ENCODE data around the gene KLHL40.

Gene KLHL40

DNA sequence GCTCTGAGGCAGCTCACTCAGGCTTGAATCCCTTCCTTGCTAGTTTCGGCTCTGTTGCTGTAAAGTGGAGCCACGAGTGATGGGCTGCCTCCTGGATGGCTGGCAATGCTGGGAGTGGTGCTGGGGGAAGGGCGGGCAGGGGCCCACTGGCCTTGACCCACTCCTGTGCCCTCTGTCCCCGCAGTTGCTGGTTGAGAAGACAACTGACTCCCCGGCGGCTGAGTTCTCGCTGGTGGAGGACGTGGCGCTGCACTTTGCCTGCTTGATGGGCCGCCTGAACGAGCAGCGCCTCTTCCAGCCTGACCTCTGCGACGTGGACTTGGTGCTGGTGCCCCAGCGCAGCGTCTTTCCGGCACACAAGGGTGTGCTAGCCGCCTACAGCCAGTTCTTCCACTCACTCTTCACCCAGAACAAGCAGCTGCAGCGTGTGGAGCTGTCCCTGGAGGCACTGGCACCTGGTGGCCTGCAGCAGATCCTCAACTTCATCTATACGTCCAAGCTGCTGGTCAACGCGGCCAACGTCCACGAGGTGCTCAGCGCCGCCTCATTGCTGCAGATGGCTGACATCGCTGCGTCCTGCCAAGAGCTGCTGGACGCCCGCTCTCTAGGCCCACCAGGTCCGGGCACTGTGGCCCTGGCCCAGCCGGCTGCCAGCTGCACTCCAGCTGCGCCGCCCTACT lies 27.1 kb upstream of the KLHL40 start:
- no peak for DNase-seq

DNA sequence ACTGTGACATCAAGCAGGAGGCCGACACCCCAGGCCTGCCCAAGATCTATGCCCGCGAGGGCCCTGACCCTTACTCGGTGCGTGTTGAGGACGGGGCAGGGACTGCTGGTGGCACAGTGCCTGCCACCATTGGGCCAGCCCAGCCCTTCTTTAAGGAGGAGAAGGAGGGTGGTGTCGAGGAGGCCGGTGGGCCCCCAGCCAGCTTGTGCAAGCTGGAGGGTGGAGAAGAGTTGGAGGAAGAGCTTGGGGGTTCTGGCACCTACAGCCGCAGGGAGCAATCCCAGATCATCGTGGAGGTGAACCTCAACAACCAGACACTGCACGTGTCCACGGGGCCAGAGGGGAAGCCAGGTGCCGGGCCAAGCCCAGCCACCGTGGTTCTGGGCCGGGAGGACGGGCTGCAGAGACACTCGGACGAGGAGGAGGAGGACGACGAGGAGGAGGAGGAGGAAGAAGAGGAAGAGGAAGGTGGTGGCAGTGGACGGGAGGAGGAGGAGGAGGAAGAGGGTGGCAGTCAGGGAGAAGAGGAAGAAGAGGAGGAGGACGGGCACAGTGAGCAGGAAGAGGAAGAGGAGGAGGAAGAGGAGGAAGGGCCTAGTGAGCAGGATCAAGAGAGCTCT lies 26.5 kb upstream of the KLHL40 start:
- no peak for DNase-seq

DNA sequence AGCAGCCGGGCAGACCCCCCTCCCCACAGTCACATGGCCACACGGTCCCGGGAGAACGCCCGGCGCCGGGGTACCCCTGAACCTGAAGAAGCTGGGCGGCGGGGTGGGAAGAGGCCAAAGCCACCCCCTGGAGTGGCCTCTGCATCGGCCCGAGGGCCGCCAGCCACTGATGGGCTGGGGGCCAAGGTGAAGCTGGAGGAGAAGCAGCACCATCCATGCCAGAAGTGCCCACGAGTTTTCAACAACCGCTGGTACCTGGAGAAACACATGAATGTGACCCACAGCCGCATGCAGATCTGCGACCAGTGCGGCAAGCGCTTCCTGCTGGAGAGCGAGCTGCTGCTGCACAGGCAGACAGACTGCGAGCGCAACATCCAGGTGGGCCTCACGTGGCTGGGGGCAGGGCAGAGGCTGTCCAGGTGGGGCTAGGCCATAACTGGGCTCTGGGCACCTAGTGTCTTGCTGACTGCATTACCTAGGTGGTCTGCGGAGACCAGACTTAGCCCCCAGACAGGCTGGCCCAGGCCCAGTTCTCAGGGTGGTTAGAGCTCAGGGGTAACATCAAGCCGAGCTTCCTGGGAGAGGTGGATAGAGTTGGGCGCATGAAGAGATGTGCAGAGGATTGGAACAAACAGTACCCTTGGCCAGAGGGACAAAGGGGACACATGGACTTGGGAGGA lies 25.7 kb upstream of the KLHL40 start:
- no peak for DNase-seq

DNA sequence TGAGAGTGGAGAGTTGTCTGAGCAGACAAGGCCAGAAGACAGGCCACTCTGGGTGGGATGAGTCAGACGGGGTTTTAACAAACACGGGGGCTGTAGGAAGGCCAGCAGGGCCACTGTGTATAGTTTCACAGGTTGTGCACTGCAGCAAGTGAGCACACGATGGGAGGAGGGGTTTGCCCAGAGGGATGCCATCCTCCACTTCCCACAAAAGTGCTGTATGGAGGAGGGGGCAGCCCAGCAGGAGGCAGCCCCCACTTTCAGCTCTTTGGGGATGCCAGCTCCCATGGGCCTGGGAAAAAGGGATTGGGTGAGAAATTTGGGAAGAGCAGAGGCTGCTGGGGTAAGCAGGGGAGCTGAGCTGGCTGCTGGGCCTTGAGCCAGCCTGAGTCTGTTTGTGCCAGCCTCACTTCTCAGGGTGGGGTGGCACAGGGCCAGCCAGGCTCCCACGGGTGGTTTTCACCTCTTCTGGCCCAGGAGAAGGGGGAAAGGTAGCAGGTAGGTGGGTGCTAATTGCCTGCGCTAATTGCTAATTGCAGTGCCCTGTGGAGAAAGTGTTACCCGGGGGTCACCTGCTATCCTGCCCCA lies 25.1 kb upstream of the KLHL40 start:
- no peak for DNase-seq

DNA sequence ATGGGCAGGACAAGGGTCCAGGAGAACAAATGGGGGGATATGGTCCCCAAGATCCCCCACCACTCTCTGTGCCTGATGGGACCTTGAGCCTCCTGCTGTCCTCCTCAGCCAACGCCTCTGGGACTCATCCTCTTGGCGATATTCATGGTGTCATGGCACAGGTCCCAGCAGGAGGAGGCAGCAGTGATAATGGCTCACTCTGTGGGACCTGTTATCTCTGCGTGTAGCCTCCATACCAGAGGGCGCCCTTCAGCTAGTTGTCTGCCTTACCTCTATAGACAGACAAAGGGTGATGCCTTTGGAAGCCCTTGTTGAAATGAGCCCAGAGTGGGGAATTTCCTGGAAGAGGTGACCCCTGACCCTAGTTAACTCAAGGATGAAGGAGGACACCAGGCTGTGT lies 24.4 kb upstream of the KLHL40 start:
- DNase-seq, result no peak

DNA sequence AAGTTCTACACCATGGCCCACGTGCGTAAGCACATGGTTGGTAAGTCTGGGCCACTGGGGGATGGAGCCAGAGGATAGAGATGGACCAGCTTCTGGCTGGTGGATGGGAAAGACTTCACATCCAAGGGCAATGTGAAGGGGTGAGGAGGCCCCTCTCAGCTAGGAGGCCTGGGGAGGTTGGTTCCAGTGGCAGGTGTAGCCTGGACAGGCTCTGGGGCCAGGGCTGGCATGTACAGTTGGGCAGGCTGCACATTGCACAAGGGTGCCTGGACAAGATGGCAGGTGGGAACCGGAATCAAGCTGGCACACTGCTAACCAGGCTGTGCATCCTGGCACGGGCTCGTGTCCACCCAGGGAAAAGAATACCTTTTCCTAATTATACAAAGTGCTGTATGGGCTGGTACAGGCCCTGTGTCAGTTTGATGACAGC lies 23.7 kb upstream of the KLHL40 start:
- no peak for DNase-seq

DNA sequence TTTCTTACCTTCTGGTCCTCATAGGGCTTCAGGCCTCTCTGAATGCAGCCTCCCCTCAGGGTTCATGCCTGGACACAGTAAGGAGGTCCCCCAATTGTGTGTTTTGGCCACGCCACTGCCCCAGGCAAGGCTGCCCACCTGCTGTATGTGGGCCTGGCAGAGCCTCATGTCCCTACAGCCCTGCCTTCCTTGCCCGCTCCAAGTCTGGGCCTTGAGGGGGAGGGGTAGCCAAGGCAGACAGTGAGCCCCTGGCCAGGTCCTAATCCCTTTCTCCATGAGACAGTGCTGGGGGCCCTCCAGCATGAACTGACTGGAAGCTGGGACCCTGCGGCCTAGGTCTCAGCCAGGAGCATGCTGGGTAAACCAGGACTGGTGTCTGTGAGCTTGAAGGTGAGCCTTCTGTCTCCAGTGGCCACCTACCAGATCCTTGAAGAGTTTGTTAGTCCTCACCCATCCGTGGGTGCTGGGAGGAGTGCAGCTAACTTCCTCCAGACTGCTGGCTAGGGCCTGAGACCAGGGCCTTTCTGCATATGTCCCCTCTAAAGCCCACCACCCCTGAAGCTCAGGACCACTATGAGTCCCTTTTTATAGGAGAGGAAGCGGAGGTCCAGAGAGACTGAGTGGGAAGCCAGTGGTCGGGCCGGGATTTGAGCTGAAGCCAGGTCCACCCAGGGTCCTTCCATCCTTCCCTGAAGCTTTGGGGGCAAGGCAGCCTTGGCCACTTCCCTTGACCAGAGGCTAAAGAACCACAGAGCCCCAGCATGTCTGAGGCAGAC lies 23.1 kb upstream of the KLHL40 start:
- no peak for DNase-seq

DNA sequence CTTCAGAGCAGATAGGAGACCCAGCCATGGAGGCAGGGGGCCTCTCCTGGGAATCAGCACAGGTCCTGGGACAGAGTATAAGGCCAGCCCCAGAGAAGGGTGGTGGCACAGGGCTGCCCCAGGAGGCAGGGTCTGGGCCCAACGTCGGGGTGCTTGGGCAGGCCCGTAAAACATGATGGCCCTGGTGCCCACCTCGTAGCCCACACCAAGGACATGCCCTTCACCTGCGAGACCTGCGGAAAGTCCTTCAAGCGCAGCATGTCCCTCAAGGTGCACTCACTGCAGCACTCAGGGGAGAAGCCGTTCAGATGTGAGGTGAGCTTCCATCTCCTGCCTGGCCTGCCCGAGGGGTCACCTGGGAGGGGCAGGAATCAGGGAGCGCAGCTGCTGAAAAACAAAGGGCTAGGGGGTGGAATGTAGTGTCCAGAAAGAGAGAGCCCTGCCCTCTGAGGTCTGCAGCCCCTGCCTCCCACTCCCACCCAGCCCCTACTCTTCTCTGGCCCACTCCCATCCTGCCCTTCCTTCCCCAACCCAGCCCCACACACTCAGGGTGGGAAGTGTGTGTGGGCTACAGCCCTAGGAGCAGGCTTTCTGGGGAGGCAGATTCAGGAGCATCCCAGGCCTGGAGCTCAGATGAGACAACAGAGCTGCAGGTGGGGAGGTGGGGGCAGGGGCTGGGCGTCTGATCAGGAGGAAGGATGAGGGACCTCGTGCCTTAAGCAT lies 22.4 kb upstream of the KLHL40 start:
- DNase-seq, result no peak

DNA sequence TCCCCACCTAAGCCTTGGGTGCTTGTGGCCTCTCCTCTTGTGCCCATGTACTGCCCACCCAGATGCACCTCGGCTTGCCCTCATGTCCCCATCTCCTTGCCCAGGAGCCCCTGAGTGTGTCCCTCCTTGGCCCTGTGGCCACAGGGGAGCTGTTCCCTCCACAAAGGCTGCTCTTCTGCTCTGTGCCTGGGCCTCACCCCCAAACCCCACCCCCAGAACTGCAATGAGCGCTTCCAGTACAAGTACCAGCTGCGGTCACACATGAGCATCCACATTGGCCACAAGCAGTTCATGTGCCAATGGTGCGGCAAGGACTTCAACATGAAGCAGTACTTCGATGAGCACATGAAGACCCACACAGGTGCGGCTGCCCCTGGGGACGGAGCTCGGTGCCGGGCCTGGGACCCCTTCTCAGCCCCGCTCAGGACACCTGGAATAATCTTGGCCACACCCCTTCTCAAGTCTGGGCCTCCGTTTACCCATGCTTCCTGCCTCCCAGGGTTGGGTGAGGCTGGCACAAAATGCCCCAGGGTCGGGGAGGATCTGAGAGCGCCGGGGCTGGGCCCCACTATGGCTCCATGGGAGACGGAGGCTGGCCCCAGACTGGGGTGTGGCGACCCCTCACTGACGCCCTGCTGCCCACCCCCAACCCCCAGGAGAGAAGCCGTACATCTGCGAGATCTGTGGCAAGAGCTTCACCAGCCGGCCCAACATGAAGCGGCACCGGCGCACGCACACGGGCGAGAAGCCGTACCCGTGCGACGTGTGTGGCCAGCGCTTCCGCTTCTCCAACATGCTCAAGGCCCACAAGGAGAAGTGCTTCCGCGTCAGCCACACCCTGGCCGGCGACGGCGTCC lies 21.5 kb upstream of the KLHL40 start:
- DNase-seq, result no peak

DNA sequence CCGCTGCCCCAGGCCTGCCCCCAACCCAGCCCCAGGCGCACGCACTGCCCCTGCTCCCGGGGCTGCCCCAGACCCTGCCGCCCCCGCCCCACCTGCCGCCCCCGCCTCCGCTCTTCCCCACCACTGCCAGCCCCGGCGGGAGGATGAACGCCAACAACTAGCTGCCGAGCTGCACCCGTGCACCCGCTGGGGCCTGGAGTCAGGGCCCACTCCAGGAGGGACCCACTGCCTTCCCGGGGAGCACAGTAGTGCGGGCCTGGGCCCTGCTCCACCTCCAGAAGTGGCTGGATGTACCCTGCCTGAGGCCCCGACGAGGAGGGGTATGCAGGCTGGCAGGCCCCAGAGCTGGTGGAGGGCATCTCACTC lies 20.9 kb upstream of the KLHL40 start:
- DNase-seq, result no peak

DNA sequence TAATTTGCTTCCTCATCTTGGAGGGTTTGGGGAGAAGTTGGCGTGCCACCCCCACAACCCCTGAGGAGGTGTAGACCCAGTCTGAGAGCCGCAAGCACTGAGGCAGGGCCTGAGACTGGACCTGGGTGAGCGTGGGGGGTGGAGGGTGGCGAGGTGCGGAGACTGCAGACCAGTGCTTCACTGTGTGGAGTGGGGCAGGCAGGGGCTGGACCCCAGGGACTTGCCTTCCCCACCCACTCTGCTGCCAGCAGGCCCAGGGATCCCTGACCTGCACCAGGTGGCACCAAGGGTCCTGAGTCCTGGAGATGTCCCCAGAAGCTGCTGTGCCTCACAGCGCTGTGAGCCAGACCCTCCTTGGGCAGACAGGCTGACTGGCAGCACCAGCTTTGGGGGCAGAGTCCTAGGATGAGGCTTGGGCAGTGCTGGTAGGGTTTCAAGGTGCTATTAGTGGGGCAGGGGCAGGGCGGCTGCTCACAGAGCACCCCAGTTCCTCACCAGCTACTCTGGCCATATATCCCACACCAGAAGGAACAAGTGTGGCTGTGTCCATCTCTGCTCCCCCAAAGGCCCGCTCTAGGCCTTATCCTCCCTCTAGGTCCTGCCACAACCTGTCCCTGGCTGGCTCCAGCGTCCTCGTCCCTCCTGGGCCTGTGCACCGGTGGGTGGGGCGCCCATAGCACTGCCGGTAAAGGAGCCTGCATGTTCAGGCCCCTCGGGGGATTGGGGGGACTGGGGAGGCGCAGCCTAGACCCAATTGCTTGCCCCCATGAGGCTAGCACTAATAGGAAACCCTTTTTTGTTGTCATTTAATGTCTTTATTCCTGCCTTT lies 20.1 kb upstream of the KLHL40 start:
- no peak for DNase-seq

DNA sequence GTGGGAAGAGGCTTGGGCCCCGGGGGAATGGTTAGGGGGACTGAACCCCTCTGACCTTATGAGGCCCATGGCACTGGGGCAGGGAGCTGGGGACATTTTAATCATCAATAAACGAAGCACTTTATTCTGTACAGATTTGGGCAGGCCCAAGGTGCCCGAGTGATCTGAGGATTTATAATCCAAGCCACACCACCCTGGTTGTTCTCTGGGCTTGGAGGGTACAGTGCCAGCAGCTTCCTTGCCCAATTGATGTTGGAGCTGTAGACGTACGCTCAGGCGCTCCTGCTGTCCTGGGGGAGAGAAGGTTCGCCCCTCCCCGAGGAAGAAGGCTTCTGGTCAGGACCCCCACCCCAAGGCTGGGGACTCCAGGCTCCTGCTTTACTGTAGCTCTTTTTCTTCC lies 19.3 kb upstream of the KLHL40 start:
- no peak for DNase-seq

DNA sequence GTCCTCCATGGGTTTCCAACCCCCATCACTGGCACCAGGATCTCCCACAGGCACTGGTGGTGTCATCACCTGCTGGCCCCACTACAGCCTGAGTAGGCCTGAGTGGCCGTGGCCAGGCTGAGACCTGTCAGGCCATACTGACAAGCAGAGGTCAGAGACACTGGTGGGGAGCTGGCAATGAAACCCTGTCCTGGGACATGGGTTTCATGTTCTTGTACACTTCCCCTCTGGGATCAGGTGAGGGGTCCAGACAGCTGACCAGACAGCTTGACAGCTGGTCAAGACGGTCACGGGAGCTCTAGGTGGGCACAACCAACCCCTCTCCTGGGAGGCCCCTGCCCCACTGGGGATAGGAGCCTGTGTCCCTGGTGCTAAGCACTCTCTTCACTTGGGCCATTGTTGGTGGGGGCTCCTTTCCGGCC lies 18.7 kb upstream of the KLHL40 start:
- DNase-seq, result no peak

DNA sequence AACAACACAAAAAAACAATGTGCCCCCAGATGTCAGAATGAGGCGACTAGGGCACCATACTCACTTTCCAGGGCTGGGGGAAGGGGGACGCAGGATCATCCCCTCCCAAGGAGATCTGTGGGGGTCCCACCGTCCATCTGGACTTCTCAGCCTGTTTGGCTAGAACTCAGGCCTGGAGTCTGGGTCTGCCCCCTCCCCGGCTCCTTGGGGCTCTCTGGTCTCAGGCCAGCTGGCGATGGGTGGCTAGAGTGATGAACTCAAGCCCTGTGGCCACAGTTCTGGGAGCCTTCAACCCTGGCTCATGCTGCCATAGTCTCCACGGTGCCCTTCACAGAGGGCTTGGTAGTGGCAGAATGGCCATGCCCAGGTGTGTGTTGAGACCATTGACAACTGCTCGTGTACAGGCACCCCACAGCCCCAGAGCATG lies 18.2 kb upstream of the KLHL40 start:
- DNase-seq, result no peak

DNA sequence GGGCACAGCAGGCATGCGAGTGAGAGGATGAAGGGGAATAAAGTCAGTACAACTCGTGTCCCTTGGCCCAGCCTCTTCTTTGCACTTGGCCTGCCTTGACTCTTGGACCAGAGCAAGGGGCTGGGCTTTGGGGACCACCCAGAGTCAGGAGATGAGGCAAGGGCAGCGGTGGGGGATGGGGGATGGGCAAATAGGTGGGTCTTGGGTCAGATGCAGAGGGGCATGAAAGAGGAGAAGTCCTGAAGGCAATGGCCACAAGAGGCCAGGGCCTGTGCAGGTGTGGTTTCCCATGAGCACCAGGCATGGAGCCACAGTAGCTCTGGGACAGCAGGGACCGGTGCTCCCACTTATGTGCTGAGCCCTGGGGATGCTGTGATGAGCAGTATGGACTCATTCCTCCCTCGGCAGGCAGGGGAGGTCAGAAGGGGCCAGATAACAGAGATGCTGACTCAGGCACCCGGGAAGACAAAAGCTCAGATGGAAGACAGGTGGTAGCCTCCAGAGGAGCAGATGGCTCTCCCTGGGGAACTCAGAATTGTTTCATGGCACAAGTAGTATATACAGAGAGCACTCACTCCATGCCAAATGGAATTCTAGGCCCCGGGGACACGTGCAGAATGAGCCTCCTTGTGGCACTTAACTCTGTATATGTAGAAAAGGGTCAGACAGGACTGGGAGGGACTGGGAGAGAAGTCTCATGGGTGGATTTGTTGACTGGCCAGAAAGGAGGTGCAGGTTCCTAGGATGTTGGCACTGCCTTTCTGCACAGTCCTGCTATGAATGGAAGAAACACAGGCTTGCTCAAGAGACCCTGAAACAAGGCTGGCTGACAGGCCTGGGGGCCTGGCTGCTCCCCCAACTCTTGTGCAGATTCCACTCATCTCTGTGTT lies 17.6 kb upstream of the KLHL40 start:
- DNase-seq, result no peak

DNA sequence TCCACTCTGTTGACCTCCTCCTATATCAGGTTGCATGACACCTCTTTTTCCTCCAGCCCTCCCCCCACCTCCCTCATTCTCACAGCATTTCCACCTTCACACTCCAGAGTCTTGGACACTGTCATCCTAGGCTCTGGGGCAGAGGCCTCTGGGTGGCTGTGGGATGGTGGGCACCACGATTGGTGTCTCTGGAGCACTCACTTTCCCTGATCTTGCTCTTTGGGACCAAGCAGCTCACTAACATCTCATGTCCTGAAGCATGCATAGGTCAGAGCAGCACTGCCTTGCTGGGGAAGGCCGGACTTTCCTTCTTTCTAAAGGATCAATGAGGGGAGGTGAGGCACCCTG lies 16.9 kb upstream of the KLHL40 start:
- DNase-seq, result no peak

DNA sequence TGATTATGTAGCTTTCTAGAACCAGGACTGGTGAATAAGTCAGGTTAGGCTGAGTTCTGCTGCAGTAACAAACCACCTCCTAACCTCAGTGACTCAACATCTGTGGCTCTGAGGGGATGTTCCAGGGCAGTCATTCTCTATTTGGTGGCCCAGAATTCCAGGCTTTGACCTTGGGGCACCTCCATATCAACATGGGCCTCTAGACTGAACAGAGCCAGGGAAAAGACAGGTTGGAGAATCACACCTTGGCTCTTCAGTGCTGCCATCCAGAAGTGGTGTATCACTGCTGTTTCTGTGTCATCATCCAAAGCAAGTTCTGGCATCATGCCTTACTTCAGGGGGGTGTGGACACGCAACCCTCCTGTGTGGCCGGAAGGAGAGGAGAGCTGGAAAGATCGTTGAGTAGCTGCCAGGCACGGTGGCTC lies 16.5 kb upstream of the KLHL40 start:
- no peak for DNase-seq

DNA sequence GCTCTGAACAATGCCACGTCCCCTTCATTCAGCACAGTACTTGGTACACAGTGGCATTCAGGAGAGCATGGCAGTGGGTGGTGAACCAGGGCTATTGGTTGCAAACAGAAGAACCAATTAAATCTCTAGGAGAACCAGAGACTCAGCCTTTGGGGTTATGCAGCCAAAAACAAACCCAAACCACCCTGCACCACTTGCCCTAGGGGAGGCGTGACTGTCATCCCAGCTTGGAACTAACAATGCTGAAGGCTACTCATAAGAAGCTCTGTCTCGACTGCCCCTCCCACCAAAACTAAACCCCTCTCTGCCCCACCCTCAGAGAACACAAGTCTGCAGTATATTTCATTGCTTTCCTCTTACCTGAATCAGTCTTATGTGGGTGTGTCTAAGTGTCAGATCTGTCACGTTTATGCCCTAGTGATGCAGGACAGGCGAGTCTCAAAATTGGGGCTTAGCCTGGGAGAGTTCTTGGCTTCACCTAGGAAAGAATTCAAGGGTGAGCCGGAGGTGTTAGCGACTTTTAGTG lies 15.2 kb upstream of the KLHL40 start:
- DNase-seq, result no peak

DNA sequence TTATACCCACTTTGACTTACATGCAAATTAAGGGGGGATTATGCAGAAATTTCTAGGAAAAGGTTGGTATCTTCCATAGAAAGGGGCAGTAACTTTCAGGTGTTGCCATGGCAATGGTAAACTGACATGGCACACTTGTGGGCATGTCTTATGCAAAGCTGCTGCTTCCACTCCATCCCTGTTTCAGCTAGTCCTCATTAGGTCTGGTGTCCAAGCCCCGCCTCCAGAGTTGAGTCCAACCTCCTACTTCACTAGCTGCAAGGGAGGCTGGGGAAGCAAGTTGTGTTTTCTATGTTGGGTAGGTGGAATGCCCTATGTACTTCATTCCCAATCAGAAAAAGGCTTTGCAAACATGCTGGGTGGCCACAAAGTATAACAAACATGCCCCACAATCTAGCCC lies 14.7 kb upstream of the KLHL40 start:
- no peak for DNase-seq

Measured in NCI-H1930 (cell line).